Left ventricle myocardium inferior (tissue), 1 donor: Measurements from ENCODE around the gene CAAP1. TPM values are rescaled to one million over a fixed set of nuclear protein-coding genes. Genes with fewer than 3 reads are reported as not detected.

Experiments
- DNase-seq: peaks from one replicate; pipeline ENCODE4 v3.0.0-alpha.2; 2020
- H3K27ac ChIP-seq: fragments of 200-600 bp; replicated peaks from 2 replicates; pipeline ENCODE4 v1.8.0; 2021
- H3K27me3 ChIP-seq: fragments of 200-600 bp; 2 replicates; pipeline ENCODE4 v1.8.0; 2021; ENCODE audit warnings: low read depth
- H3K36me3 ChIP-seq: fragments of 200-600 bp; 2 replicates; pipeline ENCODE4 v1.8.0; 2021
- H3K4me1 ChIP-seq: fragments of 200-600 bp; 2 replicates; pipeline ENCODE4 v1.8.0; 2021
- H3K4me3 ChIP-seq: fragments of 200-600 bp; 2 replicates; pipeline ENCODE4 v1.8.0; 2021; ENCODE audit warnings: mild to moderate bottlenecking, moderate library complexity
- H3K9me3 ChIP-seq: fragments of 200-600 bp; replicated peaks from 2 replicates; pipeline ENCODE4 v1.8.0; 2021
- intact Hi-C: fragments of 100-400 bp; cut with micrococcal nuclease; formaldehyde crosslinking; loops from one replicate; pipeline ENCODE4 v1.11.0; 2022
- total RNA-seq: library from RNA; stranded (reverse); fragmentation: NEBNext Ultra II Directional; extraction: Animal tissue kit (Norgen Biotek cat#: 25700); gene quantifications from one replicate; pipeline ENCODE4 v1.2.1, GENCODE V29; 2021
- TF ChIP-seq, protein P1 (sequence below): fragments of 200-600 bp; IDR thresholded peaks from 2 replicates; pipeline ENCODE4 v1.8.0; 2021; ENCODE audit warnings: antibody characterized with exemption, mild to moderate bottlenecking, borderline replicate concordance
- donor health status: DM: no; HTN: yes; CAD: no; lungs with severe emphysema.

Gene CAAP1
- total RNA-seq, 1 donor from 2014 or later: 7.9 TPM

DNA sequence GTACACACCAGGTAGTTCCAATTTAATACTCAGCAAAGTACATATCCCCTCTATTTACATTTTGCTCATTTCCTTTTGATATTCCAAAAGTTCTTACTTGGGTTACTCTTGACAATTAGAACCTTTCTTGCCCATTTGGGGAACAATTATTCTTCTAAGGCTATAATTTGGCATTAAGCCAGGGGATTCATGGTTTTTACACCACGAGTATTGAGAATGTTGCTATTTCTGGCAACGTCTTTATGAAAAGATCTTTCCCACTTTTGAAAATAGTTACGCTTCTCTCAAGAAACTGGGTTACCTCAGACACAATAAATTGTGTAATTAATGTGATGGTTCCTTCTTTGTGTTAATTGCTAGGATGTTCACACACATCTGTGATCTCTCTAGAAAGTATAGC is 11.5 kb upstream of the CAAP1 start:
- Histone ChIP-seq H3K9me3 (no peaks in the 10 kb centered on the region), H3K27ac (no peak overlapping the region), H3K4me1 (peaks cover 19% of the 10 kb centered on the region), H3K4me3 (no peak overlapping the region), H3K27me3 (no peaks in the 10 kb centered on the region), H3K36me3 (peaks cover 51% of the 10 kb centered on the region)
- DNase-seq: no peak
- TF ChIP-seq, protein P1, sequence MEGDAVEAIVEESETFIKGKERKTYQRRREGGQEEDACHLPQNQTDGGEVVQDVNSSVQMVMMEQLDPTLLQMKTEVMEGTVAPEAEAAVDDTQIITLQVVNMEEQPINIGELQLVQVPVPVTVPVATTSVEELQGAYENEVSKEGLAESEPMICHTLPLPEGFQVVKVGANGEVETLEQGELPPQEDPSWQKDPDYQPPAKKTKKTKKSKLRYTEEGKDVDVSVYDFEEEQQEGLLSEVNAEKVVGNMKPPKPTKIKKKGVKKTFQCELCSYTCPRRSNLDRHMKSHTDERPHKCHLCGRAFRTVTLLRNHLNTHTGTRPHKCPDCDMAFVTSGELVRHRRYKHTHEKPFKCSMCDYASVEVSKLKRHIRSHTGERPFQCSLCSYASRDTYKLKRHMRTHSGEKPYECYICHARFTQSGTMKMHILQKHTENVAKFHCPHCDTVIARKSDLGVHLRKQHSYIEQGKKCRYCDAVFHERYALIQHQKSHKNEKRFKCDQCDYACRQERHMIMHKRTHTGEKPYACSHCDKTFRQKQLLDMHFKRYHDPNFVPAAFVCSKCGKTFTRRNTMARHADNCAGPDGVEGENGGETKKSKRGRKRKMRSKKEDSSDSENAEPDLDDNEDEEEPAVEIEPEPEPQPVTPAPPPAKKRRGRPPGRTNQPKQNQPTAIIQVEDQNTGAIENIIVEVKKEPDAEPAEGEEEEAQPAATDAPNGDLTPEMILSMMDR: no peak
- intact Hi-C loops: no loop called here

- Histone ChIP-seq H3K4me3 (peak overlapping the region; percentile 83), H3K27ac (peak overlapping the region; percentile 96), H3K9me3 (peaks cover 12% of the 10 kb centered on the region), H3K36me3 (no peaks in the 10 kb centered on the region), H3K27me3 (no peaks in the 10 kb centered on the region), H3K4me1 (peaks cover 37% of the 10 kb centered on the region)
- TF ChIP-seq, protein P1: no peak
- no peak for DNase-seq
- intact Hi-C loops: loop anchor here (10.0 kb wide), 1 partner anchor 52 kb away; the partner anchor contains the start of gene PLAA
These were observed 551 bp upstream of the CAAP1 start for GRCh38 chr9:26893030-26893676.

DNA sequence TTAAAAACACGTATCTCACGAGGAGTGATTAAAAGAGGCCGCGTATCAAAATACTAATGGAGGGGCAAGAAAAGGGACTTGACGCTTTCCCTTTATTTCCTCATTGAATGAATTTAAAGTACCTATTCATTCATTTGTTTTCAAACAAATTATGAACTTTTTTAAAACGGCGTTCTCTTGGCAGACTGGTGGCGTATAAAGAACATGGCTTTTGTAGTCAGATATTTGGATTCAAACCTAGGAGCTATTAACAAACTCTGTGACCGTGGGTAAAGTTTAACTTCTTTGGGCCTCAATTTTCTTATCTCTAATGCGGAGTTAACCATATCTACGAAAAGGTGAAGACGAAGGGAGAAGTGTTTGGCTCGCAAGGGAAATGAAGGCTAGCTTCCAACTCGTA is 876 bp downstream of the CAAP1 start:
- Histone ChIP-seq H3K27ac (peak overlapping the region; percentile 96), H3K36me3 (peaks cover 6% of the 10 kb centered on the region), H3K27me3 (no peaks in the 10 kb centered on the region), H3K4me1 (peaks cover 40% of the 10 kb centered on the region), H3K9me3 (peaks cover 12% of the 10 kb centered on the region), H3K4me3 (peak overlapping the region; percentile 83)
- intact Hi-C loops: loop anchor here (10.0 kb wide), 1 partner anchor 53 kb away; the partner anchor contains the start of gene PLAA
- TF ChIP-seq, protein P1: no peak
- DNase-seq: no peak

GRCh38 chr9:26888271-26888670 is 4.3 kb downstream of the CAAP1 start:
- DNase-seq: no peak
- intact Hi-C loops: no loop called here
- H3K27ac ChIP-seq: no peak overlapping the region
- H3K36me3 ChIP-seq: peaks cover 23% of the 10 kb centered on the region
- TF ChIP-seq, protein P1: no peak
- no peaks in the 10 kb centered on the region for H3K9me3 ChIP-seq
- H3K4me3 ChIP-seq: no peak overlapping the region
- H3K27me3 ChIP-seq: no peaks in the 10 kb centered on the region
- H3K4me1 ChIP-seq: peaks cover 38% of the 10 kb centered on the region

DNA sequence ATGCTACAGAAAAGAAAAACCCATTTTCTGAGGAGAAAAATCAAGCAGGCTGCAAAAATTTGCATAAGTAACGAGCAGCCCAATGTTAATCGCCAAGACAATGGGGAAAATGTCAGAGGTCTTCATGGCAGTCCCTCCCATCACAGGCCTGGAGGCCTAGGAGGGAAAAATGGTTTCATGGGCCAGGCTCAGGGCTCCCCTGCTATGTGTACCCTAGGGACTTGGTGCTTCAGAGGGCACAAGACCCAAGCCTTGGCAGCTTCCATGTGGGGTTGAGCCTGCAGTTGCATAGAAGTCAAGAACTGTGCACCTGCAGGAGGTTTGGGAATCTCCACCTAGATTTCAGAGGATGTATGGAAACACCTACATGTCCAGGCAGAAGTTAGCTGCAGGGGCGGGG is 10.4 kb downstream of the CAAP1 start:
- DNase-seq: no peak
- H3K27ac ChIP-seq: no peak overlapping the region
- peaks cover 69% of the 10 kb centered on the region for H3K36me3 ChIP-seq
- TF ChIP-seq, protein P1: no peak
- peaks cover 16% of the 10 kb centered on the region for H3K9me3 ChIP-seq
- H3K4me3 ChIP-seq: no peak overlapping the region
- intact Hi-C loops: no loop called here
- H3K27me3 ChIP-seq: no peaks in the 10 kb centered on the region
- no peaks in the 10 kb centered on the region for H3K4me1 ChIP-seq
